SU-DHL-6 (cell line): ENCODE measurements around the gene TTC8.

Experiments used
- CTCF ChIP-seq: fragments of 200-600 bp; sonication (generic); IDR thresholded peaks from one replicate; pipeline ENCODE4 v1.5.1; 2017; ENCODE audit warnings: antibody characterized with exemption, mild to moderate bottlenecking, low read length, moderate library complexity; ENCODE audit not compliant: insufficient read depth, poor library complexity, severe bottlenecking
- EZH2phosphoT487 ChIP-seq: fragments of 200-600 bp; sonication (generic), shearing (Covaris generic); conservative IDR thresholded peaks from 2 replicates; pipeline ENCODE4 v1.6.1; 2018; ENCODE audit warnings: mild to moderate bottlenecking, antibody characterized with exemption, low read length, moderate library complexity, mixed read lengths

- no peak for TF ChIP-seq CTCF
- no peak for TF ChIP-seq EZH2phosphoT487
Measured at GRCh38 chr14:88901991-88902390, 77.5 kb downstream of the TTC8 start.
